T-helper 1 cell treated with Interleukin-12 subunit alpha and Interleukin-12 subunit beta and Interleukin-4 antibody, amounts not matched to agents 30 μg/mL and 1 μg/mL, for 36 hours (primary cell): ENCODE data around the gene PCDHA5.
"Not testable (repeated sequence)": the region's sequence is repeated elsewhere in the genome, so short reads cannot be mapped to it uniquely, and the experiment has no call there.

Experiments used
- H3K27ac Mint-ChIP-seq: one replicate; pipeline ENCODE4 v1.8.0; 2021; ENCODE audit warnings: mild to moderate bottlenecking, mixed read lengths
- H3K27me3 Mint-ChIP-seq: one replicate; pipeline ENCODE4 v1.8.0; 2021; ENCODE audit warnings: low read depth, mixed read lengths
- H3K36me3 Mint-ChIP-seq: one replicate; pipeline ENCODE4 v1.8.0; 2021; ENCODE audit warnings: low read depth, mixed read lengths
- H3K4me1 Mint-ChIP-seq: one replicate; pipeline ENCODE4 v1.8.0; 2021; ENCODE audit warnings: low read depth, mixed read lengths
- H3K4me3 Mint-ChIP-seq: one replicate; pipeline ENCODE4 v1.8.0; 2021; ENCODE audit warnings: mild to moderate bottlenecking, moderate library complexity, mixed read lengths
- H3K9me3 Mint-ChIP-seq: one replicate; pipeline ENCODE4 v1.8.0; 2021; ENCODE audit warnings: mixed read lengths

Gene PCDHA5

DNA sequence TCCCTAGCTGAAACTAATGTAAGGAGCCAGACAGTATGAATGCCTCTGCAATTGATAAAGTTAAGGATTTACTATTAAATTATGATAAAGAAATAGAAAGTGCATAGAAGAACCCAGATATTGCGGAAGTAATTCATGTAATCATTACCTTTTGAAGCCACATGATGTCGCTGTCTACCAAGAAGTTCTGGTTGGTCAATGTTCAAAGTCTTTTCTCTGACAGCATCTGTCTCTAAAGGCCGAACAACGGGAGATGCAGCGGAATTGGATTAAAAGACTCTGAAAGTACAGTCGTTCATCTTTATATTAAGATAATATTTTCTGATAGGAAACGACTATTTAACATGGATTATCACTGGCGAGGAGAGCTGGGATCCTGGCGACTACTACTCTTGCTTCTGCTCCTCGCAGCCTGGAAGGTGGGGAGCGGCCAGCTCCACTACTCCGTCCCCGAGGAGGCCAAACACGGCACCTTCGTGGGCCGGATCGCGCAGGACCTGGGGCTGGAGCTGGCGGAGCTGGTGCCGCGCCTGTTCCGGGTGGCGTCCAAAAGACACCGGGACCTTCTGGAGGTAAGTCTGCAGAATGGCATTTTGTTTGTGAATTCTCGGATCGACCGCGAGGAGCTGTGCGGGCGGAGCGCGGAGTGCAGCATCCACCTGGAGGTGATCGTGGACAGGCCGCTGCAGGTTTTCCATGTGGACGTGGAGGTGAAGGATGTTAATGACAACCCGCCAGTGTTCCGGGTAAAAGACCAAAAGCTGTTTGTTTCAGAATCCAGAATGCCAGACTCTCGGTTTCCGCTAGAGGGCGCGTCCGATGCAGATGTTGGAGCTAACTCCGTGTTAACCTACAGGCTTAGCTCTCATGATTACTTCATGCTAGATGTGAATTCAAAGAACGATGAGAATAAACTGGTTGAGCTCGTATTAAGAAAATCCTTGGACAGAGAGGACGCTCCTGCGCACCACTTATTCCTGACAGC, 19.9 kb downstream of the PCDHA5 start, which contains the start of gene PCDHA8:
Gene PCDHA8 (plus strand): TSS at position 210 of the 985 bp plus-strand sequence. CDS start 135 bp downstream, at position 345.
- peak within 1 kb of the TSS; percentile 8 for H3K27ac Mint-ChIP-seq
- no peaks in the 10 kb centered on the region for H3K4me1 Mint-ChIP-seq
- peaks cover 29% of the 10 kb centered on the region for H3K9me3 Mint-ChIP-seq
- no peak within 1 kb of the TSS for H3K4me3 Mint-ChIP-seq
- H3K36me3 Mint-ChIP-seq, result no peaks in the 10 kb centered on the region
- H3K27me3 Mint-ChIP-seq, result no peaks in the 10 kb centered on the region

DNA sequence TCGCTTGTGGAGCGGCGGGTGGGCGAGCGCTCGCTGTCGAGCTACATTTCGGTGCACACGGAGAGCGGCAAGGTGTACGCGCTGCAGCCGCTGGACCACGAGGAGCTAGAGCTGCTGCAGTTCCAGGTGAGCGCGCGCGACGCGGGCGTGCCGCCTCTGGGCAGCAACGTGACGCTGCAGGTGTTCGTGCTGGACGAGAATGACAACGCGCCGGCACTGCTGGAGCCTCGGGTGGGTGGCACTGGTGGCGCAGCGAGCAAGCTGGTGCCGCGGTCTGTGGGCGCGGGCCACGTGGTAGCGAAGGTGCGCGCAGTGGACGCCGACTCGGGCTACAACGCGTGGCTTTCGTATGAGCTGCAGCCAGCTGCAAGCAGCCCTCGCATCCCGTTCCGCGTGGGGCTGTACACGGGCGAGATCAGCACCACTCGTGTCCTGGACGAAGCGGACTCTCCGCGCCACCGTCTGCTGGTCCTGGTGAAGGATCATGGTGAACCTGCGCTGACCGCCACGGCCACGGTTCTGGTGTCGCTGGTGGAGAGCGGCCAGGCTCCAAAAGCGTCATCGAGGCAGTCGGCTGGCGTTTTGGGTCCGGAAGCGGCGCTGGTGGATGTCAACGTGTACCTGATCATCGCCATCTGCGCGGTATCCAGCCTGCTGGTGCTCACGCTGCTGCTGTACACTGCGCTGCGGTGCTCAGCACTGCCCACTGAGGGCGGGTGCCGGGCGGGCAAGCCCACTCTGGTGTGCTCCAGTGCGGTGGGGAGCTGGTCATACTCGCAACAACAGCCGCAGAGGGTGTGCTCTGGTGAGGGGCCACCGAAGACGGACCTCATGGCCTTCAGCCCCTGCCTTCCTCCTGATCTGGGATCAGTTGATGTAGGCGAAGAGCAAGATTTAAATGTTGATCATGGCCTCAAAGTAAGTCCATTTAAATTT, 21.7 kb downstream of the PCDHA5 start:
- H3K27me3 Mint-ChIP-seq, result no peaks in the 10 kb centered on the region
- H3K27ac Mint-ChIP-seq, result no peak overlapping the region
- no peaks in the 10 kb centered on the region for H3K4me1 Mint-ChIP-seq
- peaks cover 36% of the 10 kb centered on the region for H3K9me3 Mint-ChIP-seq
- no peaks in the 10 kb centered on the region for H3K36me3 Mint-ChIP-seq
- no peak overlapping the region for H3K4me3 Mint-ChIP-seq

- H3K4me1 Mint-ChIP-seq, H3K27ac Mint-ChIP-seq, H3K4me3 Mint-ChIP-seq, H3K27me3 Mint-ChIP-seq, H3K36me3 Mint-ChIP-seq: not testable (repeated sequence)
- H3K9me3 Mint-ChIP-seq, result peaks cover 22% of the 10 kb centered on the region
Observed at GRCh38 chr5:140848139-140849102, 27.0 kb downstream of the PCDHA5 start, which contains the start of gene PCDHA9. TSS of gene PCDHA9 (plus strand) at chr5:140848382. CDS start at chr5:140848496, 114 bp downstream.

- H3K36me3 Mint-ChIP-seq, H3K4me3 Mint-ChIP-seq, H3K27me3 Mint-ChIP-seq, H3K27ac Mint-ChIP-seq, H3K4me1 Mint-ChIP-seq: not testable (repeated sequence)
- H3K9me3 Mint-ChIP-seq, result peaks cover 23% of the 10 kb centered on the region
Observed at GRCh38 chr5:140849831-140850634, 28.6 kb downstream of the PCDHA5 start.

GRCh38 chr5:140855772-140856674, 34.6 kb downstream of the PCDHA5 start, which contains the start of gene PCDHA10:
TSS of gene PCDHA10 (plus strand) at chr5:140855897. CDS start at chr5:140856049, 152 bp downstream.
- H3K4me1 Mint-ChIP-seq, result no peaks in the 10 kb centered on the region
- no peak within 1 kb of the TSS for H3K4me3 Mint-ChIP-seq
- H3K27ac Mint-ChIP-seq, result no peak within 1 kb of the TSS
- H3K27me3 Mint-ChIP-seq, result no peaks in the 10 kb centered on the region
- peaks cover 2% of the 10 kb centered on the region for H3K36me3 Mint-ChIP-seq
- peaks cover 40% of the 10 kb centered on the region for H3K9me3 Mint-ChIP-seq

DNA sequence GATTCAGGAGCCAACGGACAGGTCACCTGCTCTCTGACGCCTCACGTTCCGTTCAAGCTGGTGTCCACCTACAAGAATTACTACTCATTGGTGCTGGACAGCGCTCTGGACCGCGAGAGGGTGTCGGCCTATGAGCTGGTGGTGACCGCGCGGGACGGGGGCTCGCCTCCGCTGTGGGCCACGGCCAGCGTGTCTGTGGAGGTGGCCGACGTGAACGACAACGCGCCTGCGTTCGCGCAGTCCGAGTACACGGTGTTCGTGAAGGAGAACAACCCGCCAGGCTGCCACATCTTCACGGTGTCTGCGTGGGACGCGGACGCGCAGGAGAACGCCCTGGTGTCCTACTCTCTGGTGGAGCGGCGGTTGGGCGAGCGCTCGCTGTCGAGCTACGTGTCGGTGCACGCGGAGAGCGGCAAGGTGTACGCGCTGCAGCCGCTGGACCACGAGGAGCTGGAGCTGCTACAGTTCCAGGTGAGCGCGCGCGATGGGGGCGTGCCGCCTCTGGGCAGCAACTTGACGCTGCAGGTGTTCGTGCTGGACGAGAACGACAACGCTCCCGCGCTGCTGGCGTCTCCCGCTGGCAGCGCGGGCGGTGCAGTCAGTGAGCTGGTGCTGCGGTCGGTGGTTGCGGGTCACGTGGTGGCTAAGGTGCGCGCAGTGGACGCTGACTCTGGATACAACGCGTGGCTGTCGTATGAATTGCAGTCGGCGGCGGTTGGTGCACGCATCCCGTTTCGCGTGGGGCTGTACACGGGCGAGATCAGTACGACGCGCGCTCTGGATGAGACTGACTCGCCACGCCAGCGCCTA, 36.0 kb downstream of the PCDHA5 start:
- Mint-ChIP-seq H3K27me3 (no peaks in the 10 kb centered on the region), H3K4me3 (no peak overlapping the region), H3K36me3 (peaks cover 2% of the 10 kb centered on the region), H3K9me3 (peaks cover 53% of the 10 kb centered on the region), H3K27ac (no peak overlapping the region), H3K4me1 (no peaks in the 10 kb centered on the region)

GRCh38 chr5:140857987-140858240, 36.5 kb downstream of the PCDHA5 start:
- H3K4me1 Mint-ChIP-seq, result no peaks in the 10 kb centered on the region
- H3K9me3 Mint-ChIP-seq, result peaks cover 53% of the 10 kb centered on the region
- H3K4me3 Mint-ChIP-seq, result no peak overlapping the region
- no peak overlapping the region for H3K27ac Mint-ChIP-seq
- H3K36me3 Mint-ChIP-seq, result peaks cover 2% of the 10 kb centered on the region
- no peaks in the 10 kb centered on the region for H3K27me3 Mint-ChIP-seq

- no peak overlapping the region for H3K27ac Mint-ChIP-seq
- H3K9me3 Mint-ChIP-seq, result peaks cover 29% of the 10 kb centered on the region
- no peaks in the 10 kb centered on the region for H3K27me3 Mint-ChIP-seq
- H3K4me3 Mint-ChIP-seq, result no peak overlapping the region
- no peaks in the 10 kb centered on the region for H3K4me1 Mint-ChIP-seq
- no peaks in the 10 kb centered on the region for H3K36me3 Mint-ChIP-seq
Observed at GRCh38 chr5:140862441-140863295, 41.3 kb downstream of the PCDHA5 start.

DNA sequence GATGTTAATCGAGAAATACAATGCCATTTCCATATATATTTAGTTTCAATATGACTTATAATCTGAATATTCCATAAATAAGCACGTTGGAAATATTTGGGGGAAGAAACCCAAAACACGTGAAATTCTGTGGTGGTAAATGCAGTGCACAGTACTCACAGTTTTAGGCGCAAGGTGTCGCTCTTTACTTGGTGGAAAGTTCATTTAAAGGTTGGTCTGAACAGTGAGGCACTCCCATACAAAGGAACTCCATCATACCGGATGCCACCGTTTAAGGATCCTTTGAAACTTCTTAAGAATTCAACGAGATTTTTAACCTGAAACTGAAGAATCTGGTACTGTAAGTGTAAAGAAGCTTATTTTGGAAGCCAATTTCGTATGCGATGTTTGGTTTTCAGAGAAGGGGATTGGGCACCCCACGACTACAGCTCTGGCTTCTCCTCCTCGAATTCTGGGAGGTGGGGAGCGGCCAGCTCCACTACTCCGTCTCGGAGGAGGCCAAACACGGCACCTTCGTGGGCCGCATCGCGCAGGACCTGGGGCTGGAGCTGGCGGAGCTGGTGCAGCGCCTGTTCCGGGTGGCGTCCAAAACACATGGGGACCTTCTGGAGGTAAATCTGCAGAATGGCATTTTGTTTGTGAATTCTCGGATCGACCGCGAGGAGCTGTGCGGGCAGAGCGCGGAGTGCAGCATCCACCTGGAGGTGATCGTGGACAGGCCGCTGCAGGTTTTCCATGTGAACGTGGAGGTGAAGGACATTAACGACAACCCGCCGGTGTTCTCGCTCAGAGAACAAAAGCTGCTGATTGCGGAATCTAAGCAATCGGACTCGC, 47.5 kb downstream of the PCDHA5 start, which contains the start of gene PCDHA11:
Gene PCDHA11 (plus strand): TSS at position 237 of the 834 bp plus-strand sequence. CDS start 147 bp downstream, at position 384.
- Mint-ChIP-seq H3K27ac (no peak within 1 kb of the TSS), H3K36me3 (no peaks in the 10 kb centered on the region), H3K4me3 (no peak within 1 kb of the TSS)

GRCh38 chr5:140869555-140869886, 48.1 kb downstream of the PCDHA5 start:
- Mint-ChIP-seq H3K27ac (no peak overlapping the region), H3K36me3 (peaks cover 1% of the 10 kb centered on the region), H3K4me1 (no peaks in the 10 kb centered on the region), H3K9me3 (peaks cover 22% of the 10 kb centered on the region), H3K4me3 (no peak overlapping the region), H3K27me3 (no peaks in the 10 kb centered on the region)

More for the DNA sequence above, 47.5 kb downstream of the PCDHA5 start, which contains the start of gene PCDHA11:
- Mint-ChIP-seq H3K9me3 (peaks cover 21% of the 10 kb centered on the region), H3K27me3 (no peaks in the 10 kb centered on the region), H3K4me1 (no peaks in the 10 kb centered on the region)
